Neuronal stem cell (in vitro differentiated cells): ENCODE results near the gene VAC14.

Experiments
- DNase-seq: peaks from one replicate; pipeline ENCODE4 v3.0.0-alpha.2; 2013; ENCODE audit warnings: low spot score
- H2AFZ ChIP-seq: one replicate; pipeline ENCODE4 v1.6.1; 2013; ENCODE audit warnings: mild to moderate bottlenecking, low read length, inconsistent platforms
- H2AK5ac ChIP-seq: 2 replicates; pipeline ENCODE4 v1.6.1; 2013; ENCODE audit warnings: low read depth, mild to moderate bottlenecking, inconsistent platforms, low read length, moderate library complexity, mixed read lengths
- H2BK120ac ChIP-seq: 2 replicates; pipeline ENCODE4 v1.6.1; 2013; ENCODE audit warnings: low read depth, mild to moderate bottlenecking, inconsistent platforms, low read length, moderate library complexity, mixed read lengths
- H2BK12ac ChIP-seq: one replicate; pipeline ENCODE4 v1.6.1; 2013; ENCODE audit warnings: low read length, inconsistent platforms
- H2BK15ac ChIP-seq: 2 replicates; pipeline ENCODE4 v1.6.1; 2013; ENCODE audit warnings: mild to moderate bottlenecking, low read length, inconsistent platforms, mixed read lengths
- H2BK5ac ChIP-seq: one replicate; pipeline ENCODE4 v1.6.1; 2013; ENCODE audit warnings: inconsistent platforms, mild to moderate bottlenecking, low read length, moderate library complexity
- H3K14ac ChIP-seq: one replicate; pipeline ENCODE4 v1.6.1; 2013; ENCODE audit warnings: low read length, inconsistent platforms
- H3K18ac ChIP-seq: 2 replicates; pipeline ENCODE4 v1.6.1; 2013; ENCODE audit warnings: low read length, inconsistent platforms
- H3K23ac ChIP-seq: 2 replicates; pipeline ENCODE4 v1.6.1; 2013; ENCODE audit warnings: low read depth, mild to moderate bottlenecking, mixed read lengths, low read length, inconsistent platforms; ENCODE audit not compliant: poor library complexity
- H3K27ac ChIP-seq: replicated peaks from 3 replicates; pipeline ENCODE4 v1.5.1; 2013; ENCODE audit warnings: low read length, inconsistent platforms
- H3K27me3 ChIP-seq, 3 experiments: 2 replicates each; pipeline ENCODE4 v1.6.1; 2013; ENCODE audit warnings: low read length in 3 of 3, mild to moderate bottlenecking in 2 of 3, inconsistent platforms in 1 of 3, low read depth in 1 of 3, mixed read lengths in 1 of 3, moderate library complexity in 1 of 3; ENCODE audit not compliant: control insufficient read depth in 3 of 3, insufficient read depth in 3 of 3
- H3K36me3 ChIP-seq, 2 donors: replicated peaks in 1 of 2; 2 replicates each; pipeline ENCODE4 v1.6.1; 2013; ENCODE audit warnings: low read length in 2 of 2; ENCODE audit not compliant: control insufficient read depth in 2 of 2, insufficient read depth in 2 of 2
- H3K4ac ChIP-seq: 2 replicates; pipeline ENCODE4 v1.6.1; 2013; ENCODE audit warnings: inconsistent platforms, mild to moderate bottlenecking, low read length, moderate library complexity
- H3K4me1 ChIP-seq, 2 donors: 1 replicate in 1 of 2; 2 replicates in 1 of 2; pipeline ENCODE4 v1.6.1; 2013; ENCODE audit warnings: low read length in 2 of 2, low read depth in 1 of 2; ENCODE audit not compliant: control insufficient read depth in 2 of 2, insufficient read depth in 1 of 2
- H3K4me2 ChIP-seq: one replicate; pipeline ENCODE4 v1.6.1; 2013; ENCODE audit warnings: mild to moderate bottlenecking, low read length, inconsistent platforms; ENCODE audit not compliant: insufficient read depth, poor library complexity, severe bottlenecking
- H3K4me3 ChIP-seq, 2 donors: 2 replicates each; pipeline ENCODE4 v1.5.1; 2013; ENCODE audit warnings: low read length in 2 of 2, mild to moderate bottlenecking in 2 of 2, inconsistent platforms in 1 of 2, moderate library complexity in 1 of 2
- H3K79me1 ChIP-seq: one replicate; pipeline ENCODE4 v1.6.1; 2013; ENCODE audit warnings: low read depth, mild to moderate bottlenecking, inconsistent platforms, low read length, moderate library complexity
- H3K9ac ChIP-seq: one replicate; pipeline ENCODE4 v1.6.1; 2013; ENCODE audit warnings: mild to moderate bottlenecking, low read depth, low read length, inconsistent platforms; ENCODE audit not compliant: poor library complexity
- H3K9me3 ChIP-seq, 2 donors: replicated peaks in 1 of 2; 2 replicates each; pipeline versions ENCODE3 to v1.6.1; 2013; ENCODE audit warnings: low read length in 2 of 2, mild to moderate bottlenecking in 2 of 2, inconsistent platforms in 1 of 2, low read depth in 1 of 2, mixed read lengths in 1 of 2, moderate library complexity in 1 of 2; ENCODE audit not compliant: control insufficient read depth in 2 of 2, insufficient read depth in 1 of 2
- H4K8ac ChIP-seq: one replicate; pipeline ENCODE4 v1.6.1; 2013; ENCODE audit warnings: low read depth, mild to moderate bottlenecking, inconsistent platforms, low read length, moderate library complexity
- H4K91ac ChIP-seq: one replicate; pipeline ENCODE4 v1.6.1; 2013; ENCODE audit warnings: low read length, low read depth, mild to moderate bottlenecking, inconsistent platforms; ENCODE audit not compliant: poor library complexity
- WGBS, 2 donors: extraction: QIAGEN DNeasy Blood & Tissue Kit; methylation state at CpG; one replicate each; pipeline ENCODE4 v1.1.7; 2013; ENCODE audit warnings: missing lambda C conversion rate in 2 of 2, mixed read lengths in 1 of 2; ENCODE audit not compliant: insufficient read length in 2 of 2, insufficient replicate concordance in 1 of 2; ENCODE audit errors: extremely low coverage in 2 of 2; 5-methylcytosine and 5-hydroxymethylcytosine counted together

VAC14 gene

DNA sequence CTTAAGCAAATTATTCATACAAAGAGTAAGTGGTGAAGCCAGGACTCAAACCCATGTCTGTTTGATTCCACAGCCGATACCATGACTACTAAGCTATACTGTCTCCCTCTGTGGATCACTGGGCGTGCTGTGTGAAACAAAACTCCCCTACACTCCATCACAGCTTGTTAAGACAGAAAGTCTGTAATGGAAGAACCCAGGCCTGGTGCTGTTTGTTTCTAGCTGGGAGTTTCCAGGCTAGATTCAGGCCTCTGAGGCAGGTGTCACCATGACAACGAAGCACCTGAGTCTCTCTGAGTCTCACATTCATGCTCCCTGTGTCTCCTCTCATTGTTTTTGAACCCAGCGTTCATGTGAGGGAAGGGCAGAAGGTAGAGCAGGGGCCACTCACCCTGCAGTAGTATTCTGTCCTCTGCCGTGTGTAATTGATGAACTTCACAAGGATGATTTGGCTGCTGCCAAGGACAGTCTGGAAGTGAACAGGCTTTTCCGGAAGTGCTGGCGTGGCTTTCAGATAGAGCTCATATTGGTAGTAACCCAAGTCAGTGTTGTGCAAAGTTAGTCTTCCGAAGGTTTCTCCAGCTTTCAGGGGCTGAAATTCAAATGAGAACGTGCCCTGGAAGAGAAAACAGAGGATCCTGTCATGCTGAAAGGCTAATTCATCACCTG lies 8.6 kb upstream of the VAC14 start:
- no peak overlapping the region for H2BK120ac ChIP-seq
- no peak overlapping the region for H3K23ac ChIP-seq
- DNase-seq = no peak
- H4K91ac ChIP-seq = no peak overlapping the region
- no peaks in the 10 kb centered on the region for H3K79me1 ChIP-seq
- H3K18ac ChIP-seq = no peak overlapping the region
- no peaks in the 10 kb centered on the region for H3K36me3 ChIP-seq
- no peak overlapping the region for H2BK15ac ChIP-seq
- peaks cover 0 to 10% (median 0%) of the 10 kb centered on the region in 3 experiments for H3K27me3 ChIP-seq
- whole genome bisulfite sequencing, 2 donors = no CpG with 5 or more reads among the region's 9 CpGs
- no peak overlapping the region for H2AK5ac ChIP-seq
- H3K27ac ChIP-seq = no peak overlapping the region
- no peak overlapping the region for H3K14ac ChIP-seq
- H3K9ac ChIP-seq = no peak overlapping the region
- no peak overlapping the region for H2AFZ ChIP-seq
- no peak overlapping the region for H3K4me3 ChIP-seq
- no peak overlapping the region for H3K4ac ChIP-seq
- no peak overlapping the region for H2BK5ac ChIP-seq
- no peaks in the 10 kb centered on the region for H3K9me3 ChIP-seq
- no peak overlapping the region for H4K8ac ChIP-seq
- H3K4me1 ChIP-seq = no peaks in the 10 kb centered on the region
- no peak overlapping the region for H2BK12ac ChIP-seq
- H3K4me2 ChIP-seq = no peak overlapping the region

DNA sequence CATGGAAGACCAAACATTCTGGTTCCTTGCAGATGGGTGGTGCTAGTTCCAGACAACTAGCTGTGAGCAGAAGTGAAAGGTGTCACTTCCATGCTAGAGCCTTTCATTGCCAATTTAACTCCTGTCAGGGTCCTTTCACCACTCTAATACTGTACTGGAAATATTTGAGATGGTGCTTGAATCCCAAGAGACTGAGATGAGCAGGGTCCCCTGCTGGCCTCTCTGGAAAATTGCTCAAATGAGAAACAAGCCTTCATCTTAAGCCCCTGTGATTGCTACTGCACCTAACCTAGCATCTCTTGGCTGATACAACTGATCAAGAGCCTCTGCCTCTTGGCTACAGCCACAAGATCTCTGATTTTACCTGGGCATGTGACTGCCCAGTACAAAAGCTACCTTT lies 7.4 kb upstream of the VAC14 start:
- Histone ChIP-seq H4K8ac (no peak overlapping the region), H3K4me3 (no peak overlapping the region), H4K91ac (no peak overlapping the region), H3K27ac (no peak overlapping the region), H3K27me3 (peaks cover 0 to 19% (median 0%) of the 10 kb centered on the region in 3 experiments), H3K23ac (no peak overlapping the region), H2BK120ac (no peak overlapping the region), H3K14ac (no peak overlapping the region), H2AFZ (no peak overlapping the region), H3K9me3 (peaks cover 0 to 1% of the 10 kb centered on the region in 2 donors), H3K18ac (no peak overlapping the region), H2BK15ac (no peak overlapping the region), H3K79me1 (no peaks in the 10 kb centered on the region), H3K4me1 (no peaks in the 10 kb centered on the region), H3K36me3 (no peaks in the 10 kb centered on the region), H2BK5ac (no peak overlapping the region), H2BK12ac (no peak overlapping the region), H3K4ac (no peak overlapping the region), H3K9ac (no peak overlapping the region), H3K4me2 (no peak overlapping the region), H2AK5ac (no peak overlapping the region)
- DNase-seq = no peak

DNA sequence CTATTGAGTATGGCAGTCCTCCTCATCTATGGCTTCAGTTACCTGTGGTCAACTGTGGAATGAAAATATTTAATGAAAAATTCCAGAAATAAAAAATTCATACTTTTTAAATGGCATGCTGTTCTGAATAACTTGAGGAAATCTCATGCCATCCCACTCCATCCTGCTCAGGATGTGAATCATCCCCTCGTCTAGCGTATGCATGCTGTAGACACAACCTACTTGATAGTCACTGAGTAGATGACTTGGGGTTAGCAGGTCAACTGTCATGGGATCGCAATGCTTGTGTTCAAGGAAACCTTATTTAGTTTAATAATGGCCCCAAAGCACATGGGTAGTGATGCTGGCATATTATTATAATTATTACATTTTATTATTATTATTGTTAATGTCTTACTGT lies 4.8 kb upstream of the VAC14 start:
- H3K9me3 ChIP-seq = peaks cover 0 to 1% of the 10 kb centered on the region in 2 donors
- no peak overlapping the region for H3K23ac ChIP-seq
- H3K4me1 ChIP-seq = no peaks in the 10 kb centered on the region
- no peaks in the 10 kb centered on the region for H3K79me1 ChIP-seq
- no peak overlapping the region for H3K27ac ChIP-seq
- no peak overlapping the region for H4K91ac ChIP-seq
- H2BK120ac ChIP-seq = no peak overlapping the region
- H2BK5ac ChIP-seq = no peak overlapping the region
- DNase-seq = no peak
- no peak overlapping the region for H2AK5ac ChIP-seq
- no peak overlapping the region for H3K14ac ChIP-seq
- H2BK15ac ChIP-seq = no peak overlapping the region
- no peak overlapping the region for H3K4ac ChIP-seq
- H3K9ac ChIP-seq = no peak overlapping the region
- no peak overlapping the region for H3K4me3 ChIP-seq
- H4K8ac ChIP-seq = no peak overlapping the region
- no peaks in the 10 kb centered on the region for H3K36me3 ChIP-seq
- no peak overlapping the region for H3K4me2 ChIP-seq
- peaks cover 0 to 19% (median 0%) of the 10 kb centered on the region in 3 experiments for H3K27me3 ChIP-seq
- no peak overlapping the region for H2AFZ ChIP-seq
- WGBS, 2 donors = no CpG with 5 or more reads among the region's 3 CpGs
- no peak overlapping the region for H3K18ac ChIP-seq
- H2BK12ac ChIP-seq = no peak overlapping the region

DNA sequence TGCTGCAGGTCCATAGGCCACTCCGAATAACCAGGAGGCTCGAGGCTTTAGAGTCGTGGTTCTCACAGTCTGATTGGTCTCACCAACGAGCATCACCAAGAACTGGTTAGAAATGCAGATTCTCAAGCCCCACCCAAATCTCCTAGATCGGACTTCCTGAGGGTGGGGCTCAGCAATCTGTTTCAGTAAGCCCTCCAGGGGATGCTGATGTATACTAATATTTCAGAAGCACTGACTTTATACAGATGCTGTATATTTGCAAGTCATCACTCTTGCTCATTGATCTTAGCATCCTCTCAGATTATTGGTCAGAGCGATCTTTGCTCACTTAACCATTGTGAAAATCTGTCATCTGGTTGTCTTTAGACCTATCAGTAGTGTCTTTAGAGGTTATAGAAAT lies 4.4 kb upstream of the VAC14 start:
- peaks cover 0 to 1% of the 10 kb centered on the region in 2 donors for H3K9me3 ChIP-seq
- H3K18ac ChIP-seq = no peak overlapping the region
- H3K27me3 ChIP-seq = peaks cover 0 to 19% (median 0%) of the 10 kb centered on the region in 3 experiments
- no peak overlapping the region for H3K9ac ChIP-seq
- H3K27ac ChIP-seq = no peak overlapping the region
- peaks cover 3% of the 10 kb centered on the region for H3K79me1 ChIP-seq
- H2AK5ac ChIP-seq = no peak overlapping the region
- H3K4ac ChIP-seq = no peak overlapping the region
- no peak overlapping the region for H2BK5ac ChIP-seq
- no peak overlapping the region for H3K14ac ChIP-seq
- no peak overlapping the region for H2BK120ac ChIP-seq
- H2BK15ac ChIP-seq = no peak overlapping the region
- no peak overlapping the region for H2AFZ ChIP-seq
- H4K91ac ChIP-seq = no peak overlapping the region
- no peak overlapping the region for H4K8ac ChIP-seq
- DNase-seq = no peak
- no peaks in the 10 kb centered on the region for H3K36me3 ChIP-seq
- no peak overlapping the region for H2BK12ac ChIP-seq
- H3K4me2 ChIP-seq = no peak overlapping the region
- no peak overlapping the region for H3K23ac ChIP-seq
- WGBS, 2 donors = no CpG with 5 or more reads among the region's 6 CpGs
- H3K4me1 ChIP-seq = peaks cover under 1 to 1% of the 10 kb centered on the region in 2 donors
- H3K4me3 ChIP-seq = no peak overlapping the region
